Eye (tissue), 1 donor: ENCODE data around the gene CST9.
"Not testable (repeated sequence)": the region's sequence is repeated elsewhere in the genome, so short reads cannot be mapped to it uniquely, and the experiment has no call there.

Experiments used
- DNase-seq: peaks from one replicate; pipeline ENCODE4 v3.0.0-alpha.2; 2015

Gene CST9

DNA sequence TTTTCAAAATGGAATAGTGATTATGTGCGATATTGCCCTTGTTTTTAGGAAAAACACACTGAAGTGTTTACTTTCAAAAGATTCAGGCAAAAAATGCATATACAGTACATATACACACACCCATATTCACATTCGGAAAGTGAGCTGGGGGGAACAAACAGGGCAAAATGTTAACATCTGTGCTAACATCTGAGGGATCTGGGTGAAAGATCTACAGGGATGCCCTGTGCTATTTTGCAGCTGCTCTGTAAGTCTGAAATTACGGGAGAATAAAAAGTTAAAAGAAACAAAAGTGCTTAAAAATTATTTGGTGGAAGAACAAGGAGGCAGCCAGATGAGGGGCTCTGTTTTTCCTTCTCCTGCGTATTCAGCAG, 31.2 kb upstream of the CST9 start:
- no peak for DNase-seq

GRCh38 chr20:23636182-23636907, 30.6 kb upstream of the CST9 start:
- DNase-seq: no peak

GRCh38 chr20:23635768-23636090, 30.0 kb upstream of the CST9 start:
- not testable (repeated sequence) for DNase-seq

DNA sequence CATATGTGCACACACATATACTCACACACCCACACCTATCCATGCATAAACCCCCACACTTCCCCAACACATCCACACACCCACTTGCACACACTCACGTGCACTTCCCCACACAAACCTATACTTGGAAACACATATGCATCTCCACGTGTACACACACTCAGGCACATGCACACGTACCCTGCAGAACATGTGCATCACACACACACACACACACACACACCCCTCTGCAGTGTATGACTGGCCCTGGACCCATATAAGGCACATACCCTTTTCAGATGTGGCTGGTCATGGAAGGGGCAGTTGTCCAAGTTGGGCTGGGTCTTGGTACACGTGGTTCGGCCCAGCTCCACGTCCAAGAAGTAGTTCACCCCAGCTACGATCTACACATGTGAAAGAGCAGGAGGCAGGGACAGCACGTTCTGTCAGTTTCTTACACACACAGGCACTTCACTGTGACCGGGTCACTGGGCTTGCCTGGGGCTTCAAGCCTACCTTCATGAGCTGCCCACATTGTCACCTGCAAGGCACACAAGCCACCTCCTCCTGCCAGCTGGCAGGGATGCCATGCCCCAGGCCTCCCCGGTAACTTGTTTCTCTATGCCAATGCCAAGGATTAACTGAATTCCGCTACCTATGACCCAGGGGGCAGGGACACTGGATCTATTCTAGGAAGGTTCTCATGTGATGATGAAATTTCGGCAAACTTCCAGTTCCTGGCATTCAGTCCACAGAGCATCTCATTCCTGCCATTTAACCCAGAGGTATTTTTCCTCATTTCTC, 29.5 kb upstream of the CST9 start:
- DNase-seq: no peak

- DNase-seq: no peak
These were observed 28.5 kb upstream of the CST9 start for GRCh38 chr20:23634044-23634801.

- no peak for DNase-seq
These were observed 27.2 kb upstream of the CST9 start for GRCh38 chr20:23632711-23633573.

GRCh38 chr20:23631981-23632710, 26.4 kb upstream of the CST9 start:
- no peak for DNase-seq

DNA sequence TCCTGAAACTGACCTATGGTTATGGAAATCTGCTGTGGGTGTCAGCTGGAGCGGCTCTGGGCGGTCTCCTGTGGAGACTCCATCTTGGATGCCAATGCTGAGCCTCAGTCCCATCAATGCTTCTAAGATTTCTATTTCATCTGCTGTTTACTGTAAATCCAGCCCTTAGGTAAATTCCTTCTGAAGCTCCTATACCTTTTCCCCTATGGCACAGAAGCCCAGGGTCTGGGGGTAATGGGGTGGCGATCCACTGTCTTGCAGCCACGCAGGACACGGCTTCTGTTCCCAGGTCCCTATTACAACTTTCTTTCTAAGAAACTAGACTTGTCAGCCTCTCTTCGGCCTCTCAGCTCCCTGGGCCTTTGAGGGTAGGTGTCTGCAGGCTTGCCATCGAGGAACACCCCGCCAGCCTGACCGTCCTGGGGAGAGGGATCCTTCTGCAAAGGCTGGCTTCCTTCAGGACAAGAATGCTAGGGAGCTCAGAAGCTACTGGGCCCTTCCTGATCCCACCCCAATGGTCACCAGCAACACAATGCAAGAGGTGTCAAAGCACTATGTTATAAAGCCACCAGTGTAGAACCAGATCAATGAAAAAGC, 25.6 kb upstream of the CST9 start:
- no peak for DNase-seq

DNA sequence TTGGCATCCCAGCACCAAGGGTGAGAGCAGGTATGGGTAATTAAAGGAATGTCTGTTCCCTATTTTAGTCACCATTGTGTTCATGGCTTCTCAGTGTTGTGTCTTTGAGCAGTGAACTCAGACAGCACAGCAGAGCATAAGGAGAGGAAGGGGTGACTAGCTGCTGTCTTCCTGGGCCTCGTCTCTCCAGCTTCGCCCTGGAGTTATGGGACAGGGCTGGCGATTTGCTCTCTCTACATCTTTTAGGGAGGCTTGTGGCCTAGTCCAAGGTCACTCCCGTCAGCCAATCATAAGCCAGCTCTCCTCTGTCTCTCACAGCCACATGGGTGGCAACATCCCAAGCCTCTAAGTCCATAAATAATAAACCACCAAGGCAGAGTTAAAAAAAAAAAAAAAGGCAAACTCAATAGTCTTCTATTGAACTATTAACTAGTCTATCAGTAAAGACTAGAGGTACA, 24.7 kb upstream of the CST9 start:
- DNase-seq: no peak

GRCh38 chr20:23629542-23630391, 24.1 kb upstream of the CST9 start:
- no peak for DNase-seq

DNA sequence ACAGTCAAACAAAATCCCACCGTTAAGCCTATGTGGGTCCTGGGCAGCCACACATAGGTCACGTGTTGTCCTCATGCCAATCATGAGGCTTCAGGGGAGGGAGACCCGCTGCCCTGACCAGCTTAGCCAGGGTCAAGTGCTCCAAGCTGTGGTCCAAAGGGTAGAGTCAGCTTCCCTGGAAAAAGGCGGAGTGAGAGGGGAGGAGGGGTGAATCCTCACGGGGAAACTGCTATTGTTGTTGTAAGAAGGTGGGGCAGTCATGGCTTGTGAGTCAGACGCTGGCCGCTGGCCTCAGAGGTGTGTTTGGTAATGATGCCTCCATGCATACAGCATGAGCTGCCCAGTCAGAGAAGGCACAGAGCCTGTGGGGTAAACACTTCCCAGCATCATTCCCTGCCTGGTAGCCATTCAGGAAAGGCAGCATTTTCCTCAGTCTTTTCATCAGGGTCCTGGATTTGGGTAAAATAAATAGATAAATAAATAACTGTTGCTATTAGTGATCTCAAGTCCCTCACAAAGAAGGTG, 23.4 kb upstream of the CST9 start:
- no peak for DNase-seq

DNA sequence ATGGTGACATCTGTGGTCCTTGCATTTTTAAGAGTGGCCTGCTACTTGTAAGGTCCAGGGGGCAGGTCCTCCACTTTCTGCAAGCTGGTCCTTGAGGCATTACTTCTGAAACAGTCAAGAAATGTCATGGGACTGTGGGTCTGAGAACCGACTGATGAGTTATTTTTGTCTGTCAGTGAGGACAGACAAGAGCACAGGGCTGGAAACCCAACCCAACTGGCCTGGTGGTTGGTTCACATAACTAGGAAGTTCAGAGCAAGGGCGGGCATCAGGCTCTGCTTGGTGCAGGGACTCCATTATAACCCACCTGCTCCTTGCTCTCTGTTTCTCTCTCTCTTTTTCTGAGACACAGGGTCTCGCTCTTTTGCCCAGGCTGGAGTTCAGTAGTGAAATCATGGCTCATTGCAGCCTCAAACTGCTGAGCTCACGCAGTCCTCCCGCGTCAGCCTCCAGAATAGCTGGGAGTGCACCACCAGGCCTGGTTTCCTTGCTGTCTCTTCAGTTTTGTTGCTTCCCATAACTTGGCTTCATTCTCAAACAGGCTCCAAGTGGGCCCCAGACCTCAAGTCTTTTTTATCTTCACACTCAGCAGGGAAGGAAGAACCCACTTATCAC, 22.8 kb upstream of the CST9 start:
- DNase-seq: no peak

DNA sequence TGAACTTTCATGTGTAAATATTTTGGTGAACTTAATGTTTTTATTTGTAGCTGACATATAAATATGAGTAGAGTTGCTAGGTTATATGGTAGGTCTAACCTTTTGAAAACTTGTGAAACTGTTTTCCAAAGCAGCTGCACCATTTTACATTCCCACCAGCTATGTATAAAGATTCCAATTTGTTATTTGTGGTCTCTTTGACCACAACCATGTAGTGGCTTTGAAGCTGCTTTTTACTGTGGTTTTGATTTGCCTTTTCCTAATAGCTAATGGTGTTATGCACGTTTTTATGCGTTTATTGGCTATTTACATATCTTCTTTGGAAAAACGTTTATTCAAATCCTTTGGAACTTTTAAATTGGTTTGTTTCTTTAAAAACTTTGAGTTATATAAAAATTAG, 21.8 kb upstream of the CST9 start:
- no peak for DNase-seq

- DNase-seq: no peak
These were observed 20.4 kb upstream of the CST9 start for GRCh38 chr20:23626040-23626620.

DNA sequence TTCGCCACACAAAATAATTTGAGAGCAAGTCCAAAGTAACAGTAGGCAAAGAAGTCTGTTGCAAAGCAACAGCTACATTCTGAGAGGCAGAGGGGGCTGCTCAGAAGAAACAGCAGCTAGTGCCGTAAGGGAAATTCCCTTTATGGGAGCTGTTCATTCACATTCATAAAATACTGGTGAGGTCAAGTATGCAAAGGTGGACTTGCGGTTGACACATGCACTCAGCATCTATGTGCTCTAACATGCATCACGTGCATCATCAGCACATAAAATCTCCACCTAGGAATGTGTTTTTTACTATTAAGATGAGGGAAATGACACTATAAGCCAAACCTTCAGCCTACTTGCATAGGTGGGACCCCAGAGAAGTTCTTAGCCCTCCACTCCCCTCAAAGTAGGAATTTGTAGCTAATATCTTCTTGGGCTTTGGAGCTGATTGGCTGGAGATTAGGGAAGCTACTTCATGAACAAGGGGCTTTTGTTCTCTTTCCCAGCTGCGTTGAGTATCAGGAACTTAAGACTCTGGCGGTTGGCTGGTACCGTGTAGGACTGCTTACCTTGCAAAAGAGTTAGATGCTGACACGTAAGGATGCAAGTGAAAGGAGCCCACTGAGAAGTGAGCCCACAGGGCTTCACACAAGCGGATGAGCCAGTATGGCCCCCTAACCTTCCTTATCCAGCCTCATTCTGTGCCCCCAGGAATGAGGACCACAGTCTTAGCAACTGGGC, 19.7 kb upstream of the CST9 start:
- DNase-seq: no peak

GRCh38 chr20:23624324-23624691, 18.6 kb upstream of the CST9 start:
- no peak for DNase-seq

DNA sequence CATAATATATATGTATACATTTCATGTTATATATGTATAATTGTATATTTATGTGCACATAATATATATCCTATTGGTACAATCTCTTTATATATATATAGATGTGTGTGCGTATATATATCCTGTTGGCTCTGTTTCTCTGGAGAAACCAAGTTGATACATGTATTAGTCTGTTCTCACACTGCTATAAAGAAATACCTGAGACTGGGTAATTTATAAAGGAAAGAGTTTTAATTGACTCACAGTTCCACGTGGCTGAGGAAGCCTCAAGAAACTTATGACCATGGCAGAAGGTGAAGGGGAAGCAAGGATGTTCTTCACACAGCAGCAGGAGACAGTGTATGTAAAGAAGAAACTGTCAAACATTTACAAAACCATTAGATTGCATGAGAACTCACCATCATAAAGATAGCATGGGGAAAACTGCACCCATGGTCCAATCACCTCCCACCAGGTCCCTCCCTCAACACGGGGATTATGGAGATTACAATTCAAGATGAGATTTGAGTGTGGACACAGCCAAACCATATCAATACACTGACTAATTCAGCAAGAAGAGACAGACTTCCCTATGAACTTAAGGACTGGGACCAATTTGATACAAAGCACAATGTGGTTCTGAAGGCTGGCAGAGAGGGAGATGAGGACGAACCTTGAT, 18.1 kb upstream of the CST9 start:
- no peak for DNase-seq

GRCh38 chr20:23622839-23623343, 17.2 kb upstream of the CST9 start:
- DNase-seq: no peak
